GM21360 (cell line): ENCODE results near the gene CPA3.

ENCODE experiments used
- ATAC-seq: cut with Tn5 transposase; IDR thresholded peaks from one replicate; pipeline ENCODE4 v1.9.1; 2021; ENCODE audit warnings: mild to moderate bottlenecking, moderate library complexity; ENCODE audit not compliant: unreplicated experiment

CPA3 gene

DNA sequence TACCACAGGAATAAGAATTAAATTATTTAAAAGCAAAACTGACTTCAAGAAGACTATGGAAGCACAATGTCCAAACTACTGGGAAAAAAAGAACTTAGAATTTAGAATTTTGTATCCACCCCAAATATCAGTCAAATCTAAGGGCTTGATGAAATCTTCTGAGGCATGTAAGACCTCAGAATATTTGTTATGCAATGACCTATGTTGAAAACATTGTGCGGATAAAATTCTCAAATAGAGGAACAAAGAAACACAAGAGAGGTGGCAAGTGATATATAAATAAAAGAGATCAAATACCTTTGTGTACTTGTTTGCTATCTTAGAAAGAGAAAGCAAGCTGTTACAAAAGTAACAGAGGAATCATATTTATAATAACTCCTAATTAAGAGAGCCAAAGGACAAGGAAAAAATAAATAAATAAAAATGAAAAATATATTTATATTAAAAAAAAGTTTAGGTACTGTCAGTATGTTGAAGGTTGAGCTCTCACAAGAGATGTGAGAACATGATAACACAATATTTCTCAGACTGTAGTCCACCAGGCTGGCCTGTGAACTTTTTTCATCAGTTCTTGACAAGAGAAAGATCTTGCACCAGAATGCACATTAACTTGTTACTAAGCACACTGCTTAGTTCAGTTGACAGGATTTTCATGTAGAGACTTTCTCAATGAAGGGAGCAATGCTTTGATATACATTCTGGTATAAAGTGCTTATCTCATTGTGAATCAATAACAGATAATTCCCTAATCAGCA, 50.0 kb downstream of the CPA3 start:
- no peak for ATAC-seq

DNA sequence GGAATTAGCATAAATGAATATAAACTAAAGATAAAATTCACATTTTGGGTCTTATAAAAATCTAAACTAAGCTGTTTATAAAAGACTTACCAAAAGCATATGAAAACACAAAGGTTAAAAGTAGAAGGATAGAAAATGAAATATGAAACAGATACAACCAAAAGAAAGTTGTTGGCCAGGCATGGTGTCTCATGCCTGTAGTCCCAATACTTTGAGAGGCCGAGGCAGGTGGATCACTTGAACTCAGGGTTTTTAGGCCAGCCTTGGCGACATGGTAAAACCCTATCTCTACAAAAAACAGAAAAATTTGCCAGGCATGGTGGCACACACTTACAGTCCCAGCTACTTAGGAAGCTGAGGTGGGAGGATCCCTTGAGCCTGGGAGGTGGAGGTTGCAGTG, 51.0 kb downstream of the CPA3 start:
- no peak for ATAC-seq

DNA sequence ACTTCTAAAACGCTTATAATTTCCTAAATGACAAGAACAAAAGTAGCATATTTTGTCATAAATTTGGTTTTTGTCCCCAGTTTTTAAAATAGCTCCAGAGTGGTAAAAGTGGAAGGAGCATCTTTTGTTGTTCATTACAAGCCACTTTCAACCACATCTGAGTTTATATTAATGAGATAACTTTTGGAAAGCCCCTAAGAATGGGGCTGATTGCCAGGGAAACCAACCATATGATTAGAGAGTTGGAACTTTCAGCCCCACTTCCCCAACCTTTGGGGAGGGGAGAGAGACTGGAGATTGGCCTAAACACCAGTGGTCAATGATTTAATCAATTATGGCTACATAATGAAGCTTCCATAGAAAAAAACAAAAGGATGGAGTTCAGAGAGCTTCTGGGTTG, 57.4 kb downstream of the CPA3 start:
- ATAC-seq: no peak

DNA sequence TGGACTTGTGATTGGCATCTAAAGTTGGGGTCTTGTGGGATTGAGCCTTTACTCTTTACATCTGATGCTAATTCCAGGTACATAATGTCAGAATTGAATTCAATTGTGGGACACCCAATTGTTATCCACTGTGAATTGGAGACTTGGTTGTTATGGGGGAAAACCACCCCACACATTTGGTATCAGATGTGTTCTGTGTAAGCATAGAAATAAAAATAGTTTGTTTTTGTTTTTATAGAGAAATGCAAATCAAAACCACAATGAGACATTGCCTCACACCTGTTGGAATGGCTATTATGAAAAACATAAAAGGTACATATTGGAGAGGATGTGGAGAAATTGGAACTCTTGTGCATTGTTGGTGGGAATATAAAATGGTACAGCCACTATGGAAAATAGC, 58.5 kb downstream of the CPA3 start:
- no peak for ATAC-seq

DNA sequence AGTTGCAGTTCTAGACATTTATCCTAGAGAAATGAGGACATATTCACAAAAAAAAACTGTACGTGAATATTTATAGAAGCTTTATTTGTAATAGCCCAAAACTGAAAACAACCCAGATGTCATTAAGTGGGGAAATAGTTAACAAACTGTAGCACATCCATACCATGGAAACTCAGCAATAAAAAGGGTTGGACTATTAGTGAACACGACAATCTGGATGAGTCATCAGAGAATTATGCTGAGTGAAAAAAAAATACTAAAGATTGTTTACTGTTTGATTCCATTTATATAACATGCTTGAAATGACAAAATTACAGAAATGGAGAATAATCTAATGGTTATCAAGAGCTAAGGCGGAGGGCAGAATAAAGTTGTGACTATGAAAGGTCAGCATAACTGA, 59.5 kb downstream of the CPA3 start:
- no peak for ATAC-seq

DNA sequence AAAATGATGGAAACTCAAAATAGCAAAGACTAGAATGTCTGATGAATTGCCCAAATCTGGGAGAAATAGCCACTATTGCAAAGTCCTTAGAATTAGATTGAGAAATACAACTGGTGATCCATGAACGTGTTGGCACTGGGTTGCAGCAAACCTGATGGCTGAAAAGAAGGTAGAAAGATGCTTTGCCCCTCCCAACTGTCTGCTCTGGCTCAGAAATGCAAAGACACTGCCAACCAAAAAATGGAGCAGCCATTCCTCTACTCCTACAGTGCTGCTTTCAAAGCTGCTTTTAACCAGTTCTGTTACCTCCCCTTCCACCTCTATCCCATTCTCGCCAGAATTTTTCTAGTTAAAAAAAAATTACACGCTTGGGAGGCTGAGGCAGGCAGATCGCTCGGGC, 60.7 kb downstream of the CPA3 start:
- ATAC-seq: no peak

DNA sequence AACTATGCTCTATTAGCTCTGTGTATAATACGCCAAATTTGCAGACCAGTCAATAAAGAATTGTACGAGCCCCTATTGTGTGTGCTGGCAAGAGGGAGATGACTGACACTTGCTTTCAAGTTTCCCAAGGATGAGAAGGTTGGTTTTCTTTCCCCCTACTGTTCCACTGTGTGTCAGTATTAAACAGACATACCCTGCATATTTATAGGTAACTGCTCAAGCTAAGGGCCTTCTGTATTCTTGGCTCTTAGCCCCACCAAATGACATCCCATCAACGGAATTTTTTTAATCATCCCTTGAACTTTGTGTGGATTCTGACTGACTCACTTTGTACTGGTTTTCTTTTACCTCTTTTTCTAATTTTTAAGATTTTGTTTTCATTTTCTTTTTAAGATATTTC, 65.7 kb downstream of the CPA3 start:
- ATAC-seq: no peak

DNA sequence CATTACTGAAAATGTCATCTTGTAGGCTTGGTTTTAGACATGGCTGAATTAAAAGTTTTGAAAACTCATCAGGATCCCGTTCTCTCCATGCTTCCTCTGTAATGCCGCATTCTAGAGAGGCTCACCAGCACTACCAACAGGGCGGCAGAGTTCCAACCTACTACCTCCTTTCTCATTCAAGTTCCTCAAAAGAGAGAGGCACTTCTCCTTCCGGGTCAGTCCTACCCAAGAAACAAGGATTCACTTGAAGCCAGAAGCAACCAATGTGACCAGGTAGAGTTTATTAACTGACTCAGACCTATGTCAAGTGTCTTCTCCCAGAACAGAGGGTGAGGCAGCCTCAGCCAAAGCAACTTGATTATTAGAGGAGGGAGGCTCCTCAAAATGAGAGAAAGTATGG, 66.5 kb downstream of the CPA3 start:
- ATAC-seq: no peak

DNA sequence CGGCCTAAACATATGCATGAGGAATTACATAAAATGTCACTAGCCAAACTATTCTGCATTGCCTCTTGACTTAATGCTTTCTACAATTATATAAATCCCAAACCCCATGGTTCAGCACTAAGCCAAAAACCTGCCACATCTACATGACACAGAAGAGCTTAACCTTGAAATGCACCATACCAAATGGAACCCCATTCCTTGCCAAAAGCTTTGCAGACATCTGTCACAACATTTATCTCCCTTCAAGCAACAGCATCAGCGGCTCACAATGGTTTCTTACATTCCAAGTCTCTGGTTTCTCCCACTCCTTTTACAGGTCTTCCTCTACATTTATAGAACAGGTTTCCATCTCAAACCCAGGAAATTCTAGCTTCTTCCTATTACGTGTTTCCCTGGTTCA, 67.9 kb downstream of the CPA3 start:
- no peak for ATAC-seq

DNA sequence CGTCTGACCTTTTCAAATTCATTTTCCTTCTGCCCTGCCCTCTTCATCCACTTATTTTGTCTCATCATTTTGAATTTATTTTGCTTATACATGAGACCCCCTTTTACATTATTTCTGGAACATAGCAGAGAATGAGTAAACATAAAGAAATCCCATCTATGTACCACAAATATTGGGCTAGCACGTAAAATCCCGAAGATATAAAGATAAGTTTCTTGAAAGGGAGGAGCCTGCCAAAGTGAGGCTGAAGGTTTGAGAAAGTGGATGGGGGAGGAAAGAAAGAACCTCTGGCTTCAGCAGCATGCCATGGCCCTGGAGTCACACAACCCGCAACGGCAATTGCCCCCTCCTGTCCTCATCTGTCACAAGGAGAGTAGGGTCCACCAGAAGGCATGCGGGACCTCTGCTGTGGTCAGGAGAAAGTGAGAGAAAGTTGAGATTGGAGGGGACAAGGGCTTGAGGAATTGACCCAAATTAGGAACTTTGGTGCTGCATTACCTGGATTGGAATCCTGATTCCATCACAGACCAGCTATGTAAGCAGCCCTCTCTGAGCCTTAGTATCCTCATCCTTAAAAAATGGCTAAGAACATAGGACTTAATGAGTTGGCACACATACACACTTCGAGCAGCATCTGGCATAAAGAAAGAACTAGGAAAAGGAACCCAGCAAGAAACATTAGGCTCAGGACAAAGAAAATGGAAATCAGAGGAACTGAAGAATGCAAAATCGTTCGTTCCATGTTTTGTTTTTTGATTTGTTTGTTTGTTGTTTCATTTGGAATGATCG, 72.6 kb downstream of the CPA3 start:
- ATAC-seq: no peak

DNA sequence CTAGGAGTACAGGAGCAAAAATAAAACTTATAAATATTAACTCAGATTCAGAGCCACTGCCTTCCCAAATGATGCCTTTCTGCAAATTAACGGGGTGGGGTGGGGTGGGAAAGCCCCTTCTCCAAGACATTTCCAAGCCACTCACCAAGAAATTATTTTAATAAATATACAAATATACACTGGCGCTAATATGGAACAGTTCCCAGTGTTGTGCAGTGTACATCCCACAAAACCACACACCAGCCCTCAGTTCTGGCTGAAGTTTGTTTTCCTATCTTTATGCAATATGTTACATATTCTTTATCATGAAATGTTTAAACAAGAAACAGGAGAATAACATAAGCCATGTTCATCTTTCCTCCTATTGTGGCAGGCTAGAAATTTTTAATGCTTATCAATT, 73.2 kb downstream of the CPA3 start:
- no peak for ATAC-seq

DNA sequence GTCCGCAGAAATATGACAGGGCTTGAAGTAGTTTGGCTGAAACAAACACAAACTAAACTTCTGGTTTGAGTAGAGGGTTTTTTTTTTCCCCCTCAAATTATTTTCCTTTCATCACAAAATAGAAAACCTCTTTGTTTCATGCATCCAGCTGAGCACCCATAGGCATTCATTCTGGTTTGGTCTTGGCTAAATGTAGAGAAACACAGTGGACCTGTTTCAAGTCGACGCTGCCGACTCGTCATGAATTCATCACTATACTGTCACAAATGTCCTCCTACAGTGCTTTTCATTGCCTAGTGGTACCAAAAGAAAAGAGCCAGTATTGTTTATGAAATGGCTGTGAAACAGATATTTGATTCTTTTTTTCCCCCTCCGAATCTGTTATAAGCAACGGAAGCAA, 73.8 kb downstream of the CPA3 start:
- ATAC-seq: no peak

DNA sequence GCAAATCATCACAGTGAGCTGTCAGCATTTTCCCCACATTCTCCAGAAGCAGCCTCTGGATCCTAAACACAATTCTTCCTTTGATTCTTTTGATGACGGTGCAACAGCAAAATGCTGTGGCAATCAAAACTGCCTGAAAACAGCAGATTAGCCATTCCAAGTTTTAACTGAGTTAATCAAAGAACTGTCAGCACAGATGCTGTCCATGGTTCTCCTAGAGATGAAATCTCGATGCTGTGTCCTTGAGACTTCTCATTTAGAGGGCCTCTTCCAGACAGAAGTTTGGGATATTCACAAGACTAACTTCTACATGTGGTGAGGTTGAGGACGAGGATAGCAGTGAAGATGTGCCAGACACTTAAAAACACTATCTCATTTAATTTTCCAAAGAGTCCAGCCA, 75.9 kb downstream of the CPA3 start:
- ATAC-seq: no peak

DNA sequence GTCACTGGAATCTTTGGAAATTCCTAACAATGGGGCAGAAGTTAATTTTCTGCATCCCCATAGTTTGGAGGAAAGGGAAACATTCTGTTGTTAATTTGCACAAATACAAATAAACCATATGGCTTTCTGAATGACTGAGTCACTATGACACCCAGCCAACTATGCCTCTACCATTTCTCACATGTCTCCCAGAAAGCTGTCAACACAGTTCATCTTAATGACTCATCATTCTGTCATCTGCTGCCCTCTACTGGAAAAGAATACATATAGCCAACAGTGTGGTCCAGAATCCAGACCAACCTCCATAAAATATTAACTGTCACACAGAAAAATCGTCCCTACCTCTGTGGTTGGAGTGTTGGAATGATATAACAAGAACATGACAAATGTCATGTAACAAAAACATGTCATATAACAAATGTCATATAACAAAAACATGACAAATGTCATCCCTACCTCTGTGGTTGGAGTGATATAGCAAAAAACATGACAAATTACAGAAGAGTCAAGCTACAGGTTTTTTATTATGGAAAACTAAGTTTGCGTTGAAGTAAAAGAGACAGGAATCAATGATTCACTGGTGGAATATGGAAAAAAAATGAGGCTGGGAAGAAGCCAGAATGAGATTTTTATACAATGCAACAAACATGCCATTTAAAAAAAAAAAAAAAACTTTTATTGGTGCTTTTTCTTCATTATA, 78.6 kb downstream of the CPA3 start:
- ATAC-seq: peak; percentile 97

DNA sequence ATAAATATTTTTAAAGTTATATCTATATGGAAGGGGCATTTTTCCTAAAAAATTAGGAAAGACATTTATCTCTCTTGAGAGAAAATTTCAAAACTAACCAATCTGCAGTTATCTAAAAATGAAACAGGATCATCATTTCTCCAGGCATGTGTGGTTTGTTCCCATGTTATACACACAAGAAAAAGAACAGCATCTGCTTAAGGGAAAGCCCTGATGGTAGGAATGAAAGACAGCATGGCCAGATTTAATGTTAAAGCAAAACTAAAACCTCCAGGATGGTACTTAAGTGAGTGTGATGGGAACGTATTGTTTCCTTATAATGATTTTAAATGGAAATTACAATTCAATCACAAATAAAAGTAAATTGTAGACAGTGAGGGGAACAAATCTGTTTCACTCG, 80.0 kb downstream of the CPA3 start:
- no peak for ATAC-seq
